Peyer's patch (tissue), 4 donors: Measurements from ENCODE around the gene GFPT2.

ENCODE experiments used
- CTCF ChIP-seq, 6 experiments: fragments of 450-650 bp in 4 of 6; fragments of 200-600 bp in 2 of 6; sonication (generic) in 1 of 6; IDR thresholded peaks; one replicate each; pipeline ENCODE4 v1.5.1; 2017 to 2019; ENCODE audit warnings: antibody characterized with exemption in 6 of 6, mild to moderate bottlenecking in 3 of 6, moderate library complexity in 1 of 6
- POLR2A ChIP-seq, 2 donors: fragments of 450-650 bp; IDR thresholded peaks; one replicate each; pipeline ENCODE4 v1.5.1; 2017; ENCODE audit warnings: antibody characterized with exemption in 2 of 2, mild to moderate bottlenecking in 2 of 2, moderate library complexity in 2 of 2

DNA sequence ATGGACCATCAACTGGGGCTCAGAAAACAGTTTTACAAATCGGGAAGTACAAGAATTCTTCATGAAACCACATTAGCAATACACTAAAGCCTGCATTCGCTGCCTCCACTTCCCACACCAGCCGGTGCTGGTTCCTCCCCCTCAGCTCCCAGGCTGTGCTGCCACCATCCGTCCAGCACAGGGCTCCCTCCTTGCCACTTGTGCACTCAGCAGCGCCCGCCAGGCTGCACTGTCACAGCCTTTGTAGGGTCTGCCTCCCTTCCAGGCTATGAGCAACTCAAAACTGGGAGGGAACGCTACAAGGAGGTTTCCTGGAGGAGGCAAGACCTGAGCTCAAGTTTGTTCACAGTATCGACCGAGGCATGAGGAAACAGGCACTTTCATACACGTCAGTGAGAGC, 69.0 kb downstream of the GFPT2 start:
- no peak for TF ChIP-seq CTCF (IDR thresholded peaks at IDR 0.05)
- TF ChIP-seq POLR2A (IDR thresholded peaks at IDR 0.05) = no peak
